T1000 (cell line): Measurements from ENCODE around the gene MTA2.
"Not testable (repeated sequence)": the region's sequence is repeated elsewhere in the genome, so short reads cannot be mapped to it uniquely, and the experiment has no call there.

ENCODE experiments used
- DNase-seq: peaks from one replicate; lab custom pipeline; 2025; ENCODE audit warnings: mixed read lengths; lab: John Stamatoyannopoulos, UW

Gene MTA2

GRCh38 chr11:62592146-62592815, 9.4 kb downstream of the MTA2 start:
- no peak for DNase-seq

GRCh38 chr11:62591448-62592145, 10.1 kb downstream of the MTA2 start, which contains the start of gene TUT1:
TSS of gene TUT1 (minus strand) at chr11:62591523. CDS start at chr11:62591485, 38 bp downstream.
- peak; percentile 97 for DNase-seq

- no peak for DNase-seq
Measured at GRCh38 chr11:62588966-62589637, 12.6 kb downstream of the MTA2 start.

- not testable (repeated sequence) for DNase-seq
Measured at GRCh38 chr11:62585356-62585755, 16.3 kb downstream of the MTA2 start.

- not testable (repeated sequence) for DNase-seq
Measured at GRCh38 chr11:62581735-62582134, 19.9 kb downstream of the MTA2 start.

- DNase-seq: no peak
Measured at GRCh38 chr11:62580959-62581715, 20.5 kb downstream of the MTA2 start.

GRCh38 chr11:62579252-62579651, 22.4 kb downstream of the MTA2 start:
- DNase-seq: no peak

- no peak for DNase-seq
Measured at GRCh38 chr11:62578541-62578940, 23.1 kb downstream of the MTA2 start.

- DNase-seq: no peak
Measured at GRCh38 chr11:62577046-62577714, 24.5 kb downstream of the MTA2 start.

GRCh38 chr11:62575837-62576236, 25.8 kb downstream of the MTA2 start:
- DNase-seq: no peak

- no peak for DNase-seq
Measured at GRCh38 chr11:62575156-62575555, 26.5 kb downstream of the MTA2 start.

GRCh38 chr11:62574363-62575071, 27.1 kb downstream of the MTA2 start:
- no peak for DNase-seq

GRCh38 chr11:62573592-62574362, 27.9 kb downstream of the MTA2 start, which contains the start of gene EEF1G:
TSS of gene EEF1G (minus strand) at chr11:62573891. CDS start at chr11:62573842, 49 bp downstream.
- peak; percentile 99 for DNase-seq

GRCh38 chr11:62573006-62573591, 28.6 kb downstream of the MTA2 start:
- no peak for DNase-seq

GRCh38 chr11:62572431-62572830, 29.2 kb downstream of the MTA2 start:
- DNase-seq: no peak

- not testable (repeated sequence) for DNase-seq
Measured at GRCh38 chr11:62571493-62571892, 30.2 kb downstream of the MTA2 start.

GRCh38 chr11:62570903-62571302, 30.8 kb downstream of the MTA2 start:
- not testable (repeated sequence) for DNase-seq

GRCh38 chr11:62569611-62570010, 32.1 kb downstream of the MTA2 start:
- no peak for DNase-seq

GRCh38 chr11:62567018-62567633, 34.5 kb downstream of the MTA2 start:
- no peak for DNase-seq
